Measurements from ENCODE around the gene ZNF556. TPM values are rescaled to one million over a fixed set of nuclear protein-coding genes. Genes with fewer than 3 reads are reported as not detected.

The ZNF556 gene
- total and polyA plus RNA-seq, 8 donors: 0.19 to 0.58 (median 0.23) TPM; not detected in 5

DNA sequence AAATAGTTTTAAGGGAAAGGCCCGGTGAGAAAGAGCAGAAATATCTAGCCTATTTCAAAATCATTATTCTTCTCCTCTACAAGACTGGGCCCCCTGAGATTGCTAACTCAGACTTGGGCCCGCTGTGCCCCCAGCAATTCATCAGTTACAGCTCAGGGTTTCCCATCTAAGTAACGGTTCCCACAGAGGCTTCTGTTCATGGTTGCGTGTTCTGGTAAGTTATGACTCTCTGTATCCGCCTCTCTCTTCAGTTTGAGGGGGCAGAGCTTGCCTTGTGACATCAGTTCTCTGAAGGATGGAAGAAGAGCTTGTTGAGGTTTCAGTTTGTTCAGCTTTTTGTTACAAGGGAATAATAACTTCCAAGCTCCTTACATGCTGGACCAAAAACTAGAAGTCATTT lies 45.2 kb downstream of the ZNF556 start:
- H3K9me3 ChIP-seq: peaks cover 1 to 36% (median 7%) of the 10 kb centered on the region in 4 donors
- intact Hi-C loops (cut with DNase I; ENCODE audit: low total_unique reads): no loop called here
- no peaks in the 10 kb centered on the region for H3K4me1 ChIP-seq
- TF ChIP-seq POLR2A (IDR thresholded peaks at IDR 0.05) (no peak), CTCF (IDR thresholded peaks at IDR 0.05) (no peak)
- WGBS, 5 donors: 89 to 96% (median 92%) methylated on average over 5 of the region's 5 CpGs
- H3K36me3 ChIP-seq: peaks cover 22 to 44% (median 39%) of the 10 kb centered on the region in 4 donors
- no peak for DNase-seq
- H3K27ac ChIP-seq: no peak overlapping the region
- H3K4me3 ChIP-seq: no peak overlapping the region
- H3K27me3 ChIP-seq: no peaks in the 10 kb centered on the region

DNA sequence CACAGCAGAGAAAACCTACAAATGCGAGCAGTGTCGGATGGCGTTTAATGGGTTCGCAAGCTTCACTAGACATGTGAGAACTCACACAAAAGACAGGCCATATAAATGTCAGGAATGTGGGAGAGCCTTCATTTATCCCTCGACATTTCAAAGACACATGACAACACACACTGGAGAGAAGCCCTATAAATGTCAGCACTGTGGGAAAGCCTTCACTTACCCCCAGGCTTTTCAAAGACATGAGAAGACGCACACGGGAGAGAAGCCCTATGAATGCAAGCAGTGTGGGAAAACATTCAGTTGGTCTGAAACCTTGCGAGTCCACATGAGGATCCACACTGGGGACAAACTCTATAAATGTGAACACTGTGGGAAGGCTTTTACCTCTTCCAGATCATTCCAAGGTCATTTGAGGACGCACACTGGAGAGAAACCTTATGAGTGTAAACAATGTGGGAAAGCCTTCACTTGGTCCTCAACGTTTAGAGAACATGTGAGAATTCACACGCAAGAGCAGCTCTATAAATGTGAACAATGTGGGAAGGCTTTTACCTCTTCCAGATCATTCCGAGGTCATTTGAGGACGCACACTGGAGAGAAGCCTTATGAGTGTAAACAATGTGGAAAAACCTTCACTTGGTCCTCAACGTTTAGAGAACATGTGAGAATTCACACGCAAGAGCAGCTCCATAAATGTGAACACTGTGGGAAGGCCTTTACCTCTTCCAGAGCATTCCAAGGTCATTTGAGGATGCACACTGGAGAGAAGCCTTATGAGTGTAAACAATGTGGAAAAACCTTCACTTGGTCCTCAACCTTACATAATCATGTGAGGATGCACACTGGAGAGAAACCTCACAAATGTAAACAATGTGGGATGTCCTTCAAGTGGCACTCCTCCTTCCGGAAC lies 50.4 kb downstream of the ZNF556 start:
- no peak for DNase-seq
- no peak for TF ChIP-seq POLR2AphosphoS5 (IDR thresholded peaks at IDR 0.05)
- no peak for TF ChIP-seq POLR2A (IDR thresholded peaks at IDR 0.05)
- TF ChIP-seq CTCF (IDR thresholded peaks at IDR 0.05): no peak
- TF ChIP-seq EP300 (IDR thresholded peaks at IDR 0.05): no peak
- Histone ChIP-seq H3K27ac (no peak overlapping the region), H3K36me3 (peaks cover 33 to 64% (median 63%) of the 10 kb centered on the region in 4 donors), H3K9me3 (peaks cover 7 to 54% (median 16%) of the 10 kb centered on the region in 4 donors), H3K4me1 (no peaks in the 10 kb centered on the region), H3K4me3 (no peak overlapping the region), H3K27me3 (no peaks in the 10 kb centered on the region)
- intact Hi-C loops (cut with DNase I; ENCODE audit: low total_unique reads): no loop called here
- 92 to 97% (median 96%) methylated on average over 16 of the region's 16 CpGs for WGBS, 5 donors

- intact Hi-C loops (cut with DNase I; ENCODE audit: low total_unique reads): no loop called here
- DNase-seq: peak in 1 of 2 donors; percentile 57
- Histone ChIP-seq H3K4me1 (peaks cover 0 to 17% (median 13%) of the 10 kb centered on the region in 4 donors), H3K4me3 (no peak overlapping the region), H3K27me3 (no peaks in the 10 kb centered on the region), H3K36me3 (peaks cover 4 to 23% (median 20%) of the 10 kb centered on the region in 4 donors), H3K27ac (peak overlapping the region in 4 of 5 donors; percentile 23 to 65 (median 32)), H3K9me3 (peaks cover 0 to 13% (median 1%) of the 10 kb centered on the region in 4 donors)
- TF ChIP-seq CTCF (IDR thresholded peaks at IDR 0.05): no peak
- peak in 1 of 3 donors; percentile 8 for TF ChIP-seq POLR2AphosphoS5 (IDR thresholded peaks at IDR 0.05)
- WGBS, 5 donors: 30 to 45% (median 45%) methylated on average over 5 of the region's 5 CpGs
These were observed 55.9 kb downstream of the ZNF556 start for GRCh38 chr19:2922987-2923386.

GRCh38 chr19:2923510-2923909 lies 56.4 kb downstream of the ZNF556 start:
- no peaks in the 10 kb centered on the region for H3K27me3 ChIP-seq
- H3K4me3 ChIP-seq: no peak overlapping the region
- peak overlapping the region; percentile 27 to 65 (median 41) for H3K27ac ChIP-seq
- no peak for TF ChIP-seq POLR2A (IDR thresholded peaks at IDR 0.05)
- TF ChIP-seq CTCF (IDR thresholded peaks at IDR 0.05): no peak
- peak in 1 of 3 donors; percentile 10 for TF ChIP-seq POLR2AphosphoS5 (IDR thresholded peaks at IDR 0.05)
- no peak for TF ChIP-seq EP300 (IDR thresholded peaks at IDR 0.05)
- peaks cover 0 to 17% (median 13%) of the 10 kb centered on the region in 4 donors for H3K4me1 ChIP-seq
- H3K36me3 ChIP-seq: peaks cover 0 to 18% (median 15%) of the 10 kb centered on the region in 4 donors
- DNase-seq: peak in 1 of 2 donors; percentile 34
- peaks cover 0 to 7% (median 0%) of the 10 kb centered on the region in 4 donors for H3K9me3 ChIP-seq
- intact Hi-C loops (cut with DNase I; ENCODE audit: low total_unique reads): no loop called here
- WGBS, 5 donors: 38 to 47% (median 42%) methylated on average over 4 of the region's 4 CpGs

All from stomach (tissue), 9 donors.